HG02588 (cell line): ENCODE measurements around the gene CDC42BPB.

Experiments used
- ATAC-seq: cut with Tn5 transposase; IDR thresholded peaks from one replicate; pipeline ENCODE4 v1.9.1; 2021; ENCODE audit warnings: mild to moderate bottlenecking, moderate library complexity; ENCODE audit not compliant: unreplicated experiment

CDC42BPB gene

GRCh38 chr14:102999227-102999895 is 58.0 kb downstream of the CDC42BPB start:
- ATAC-seq, result no peak

- no peak for ATAC-seq
These were observed 59.0 kb downstream of the CDC42BPB start for GRCh38 chr14:102998393-102998792.

DNA sequence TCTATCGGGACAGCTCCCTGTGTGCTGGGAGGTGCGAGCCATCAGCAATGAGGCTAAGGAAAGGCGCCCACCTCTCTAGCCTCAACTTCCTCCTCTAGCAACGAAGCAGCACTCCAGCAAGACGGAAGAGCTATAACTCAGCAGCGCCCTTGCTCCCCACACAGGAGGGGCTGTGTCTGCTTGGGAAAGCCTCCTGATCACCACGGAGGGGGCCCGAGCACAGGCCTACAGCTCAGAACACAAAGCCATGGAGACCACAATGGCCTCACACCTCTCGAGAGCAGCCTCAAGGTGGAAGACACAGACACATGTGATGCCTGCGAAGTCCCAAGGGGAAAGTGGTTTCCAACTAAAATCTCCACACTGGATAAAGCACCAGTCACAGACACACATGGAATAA is 60.4 kb downstream of the CDC42BPB start:
- no peak for ATAC-seq

GRCh38 chr14:102994689-102995088 is 62.7 kb downstream of the CDC42BPB start:
- ATAC-seq, result no peak

- ATAC-seq, result no peak
These were observed 63.8 kb downstream of the CDC42BPB start for GRCh38 chr14:102993523-102993922.

DNA sequence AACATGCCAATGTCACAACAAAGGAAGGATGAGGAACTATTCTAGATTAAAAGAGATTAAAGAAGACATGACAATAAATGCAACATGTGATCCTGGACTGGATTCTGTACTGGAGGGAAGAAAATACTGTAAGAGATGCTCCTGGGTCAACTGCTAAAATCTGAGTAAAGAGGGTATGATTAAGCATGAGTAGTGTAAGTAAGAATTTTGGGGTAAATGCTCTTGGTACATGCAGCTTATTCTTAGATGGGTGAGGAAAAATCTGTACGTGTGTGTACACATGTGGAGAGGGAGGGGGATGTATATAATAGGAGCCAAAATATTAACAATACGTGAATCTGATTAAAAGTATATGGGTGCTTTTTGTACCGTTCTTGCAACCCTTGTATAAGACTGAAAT is 66.0 kb downstream of the CDC42BPB start:
- ATAC-seq, result no peak

GRCh38 chr14:102988054-102988453 is 69.3 kb downstream of the CDC42BPB start:
- no peak for ATAC-seq

DNA sequence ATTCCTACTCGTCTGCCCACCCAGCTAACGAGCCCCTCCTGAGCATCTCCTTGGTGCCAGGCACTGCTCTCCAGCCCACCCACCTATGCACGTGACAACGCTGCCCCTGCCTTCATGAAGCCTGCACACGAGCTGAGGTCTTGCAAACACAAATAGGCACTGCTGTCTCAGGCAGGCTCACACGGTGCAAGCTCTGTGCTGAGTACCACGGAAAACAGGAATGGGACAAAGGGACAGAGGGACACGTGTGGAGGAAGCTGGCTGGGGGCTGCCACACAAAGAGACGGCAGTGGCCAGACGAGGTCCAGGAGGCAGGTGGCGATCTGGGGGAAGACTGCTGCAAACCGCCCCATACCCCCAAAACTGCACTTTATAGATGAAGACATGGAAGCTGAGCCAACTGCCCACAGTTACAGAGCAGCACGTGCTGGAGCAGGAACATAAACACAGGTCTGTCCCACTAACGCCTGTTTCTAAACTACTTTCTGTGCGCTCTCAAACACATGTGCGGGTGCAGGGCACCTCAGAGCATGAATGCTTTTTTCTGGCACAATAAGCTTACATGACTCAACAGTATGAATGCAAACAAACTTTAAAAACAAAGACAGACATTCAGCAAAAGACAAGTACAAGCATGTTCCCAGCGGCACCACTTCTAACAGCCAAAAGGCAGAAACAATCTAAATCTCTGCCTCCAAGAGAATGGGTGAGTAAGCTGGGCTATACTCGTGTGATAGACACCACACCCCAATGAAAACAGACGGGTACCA is 70.4 kb downstream of the CDC42BPB start:
- no peak for ATAC-seq

DNA sequence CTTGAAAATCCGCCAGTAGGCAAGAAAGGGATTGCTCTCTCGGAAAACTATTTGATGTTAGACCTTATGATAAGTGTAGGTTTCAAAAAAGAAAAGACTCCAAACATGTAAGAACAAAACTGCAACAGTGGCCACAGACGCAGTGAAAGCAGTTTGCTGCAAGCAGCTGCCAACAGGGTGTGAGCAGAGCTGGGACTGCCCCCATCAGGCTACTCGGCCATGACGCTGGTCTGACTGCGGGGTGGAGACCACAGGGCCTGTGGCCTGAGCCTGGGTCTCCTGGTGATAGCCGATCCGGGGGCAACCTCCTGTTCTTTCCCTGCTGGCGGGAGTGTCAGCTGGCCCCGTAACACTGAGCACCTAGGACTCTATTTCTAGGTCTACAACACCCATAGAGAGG is 71.7 kb downstream of the CDC42BPB start:
- no peak for ATAC-seq

GRCh38 chr14:102984336-102985102 is 72.8 kb downstream of the CDC42BPB start:
- ATAC-seq, result no peak

GRCh38 chr14:102983496-102983895 is 73.9 kb downstream of the CDC42BPB start:
- no peak for ATAC-seq

- ATAC-seq, result no peak
These were observed 74.4 kb downstream of the CDC42BPB start for GRCh38 chr14:102982852-102983470.

DNA sequence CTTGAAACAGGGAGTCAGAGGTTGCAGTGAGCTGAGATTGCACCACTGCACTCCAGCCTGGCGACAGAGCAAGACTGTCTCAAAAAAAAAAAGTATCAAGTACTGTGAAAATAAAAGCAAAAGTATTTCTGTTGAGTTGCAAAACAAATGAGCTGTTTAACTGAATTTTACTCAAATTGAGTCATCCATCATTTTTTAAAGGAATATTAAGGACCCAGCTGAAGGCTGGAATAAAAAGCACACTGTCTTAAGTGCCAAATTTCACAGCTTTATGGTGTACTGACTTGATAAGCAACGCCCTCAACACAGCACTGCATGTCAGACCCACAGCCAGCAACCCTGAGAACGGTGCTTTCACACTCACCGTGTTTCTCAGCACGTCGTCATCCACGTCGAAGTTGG is 76.9 kb downstream of the CDC42BPB start:
- ATAC-seq, result no peak

GRCh38 chr14:102979406-102979805 is 77.9 kb downstream of the CDC42BPB start:
- no peak for ATAC-seq

DNA sequence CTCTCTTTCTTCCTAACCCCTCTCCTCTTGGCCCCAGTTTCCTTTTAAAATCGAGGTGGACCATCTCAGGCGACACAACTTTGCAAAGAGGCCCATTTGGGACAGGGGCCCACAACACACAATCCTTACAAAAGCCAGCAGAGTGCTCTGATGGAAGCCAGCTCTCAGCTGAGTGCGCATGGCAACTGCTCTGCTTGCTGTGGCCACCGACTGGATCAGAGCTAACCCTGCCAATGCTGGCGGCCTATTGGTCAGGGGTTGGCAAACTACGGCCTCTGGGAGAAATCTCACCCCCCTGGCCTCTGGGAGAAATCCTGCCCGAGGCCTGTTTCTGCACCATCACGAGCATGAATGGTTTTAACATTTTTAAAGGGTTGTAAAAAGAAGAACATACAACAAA is 79.9 kb downstream of the CDC42BPB start:
- ATAC-seq, result no peak

DNA sequence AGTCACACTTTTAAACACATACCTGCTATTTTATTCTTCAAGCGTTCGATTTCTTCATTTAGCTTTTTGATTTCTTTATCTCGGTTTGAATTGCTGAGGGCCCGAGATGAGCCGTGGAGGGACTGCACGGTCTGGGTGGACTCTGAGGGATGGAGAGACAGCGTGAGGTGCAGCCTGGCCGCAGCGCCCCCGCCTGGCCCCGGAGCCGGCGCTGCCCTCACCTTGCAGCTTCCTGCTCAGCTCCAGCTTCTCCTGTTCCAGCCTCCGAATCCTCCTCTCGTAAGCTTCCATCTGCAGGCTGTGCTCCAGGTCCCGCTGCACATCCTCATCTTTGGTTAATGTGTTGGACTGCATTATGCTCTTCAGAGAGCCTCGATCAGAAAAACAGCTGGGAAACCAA is 81.7 kb downstream of the CDC42BPB start:
- no peak for ATAC-seq

GRCh38 chr14:102973706-102974285 is 83.6 kb downstream of the CDC42BPB start:
- no peak for ATAC-seq

DNA sequence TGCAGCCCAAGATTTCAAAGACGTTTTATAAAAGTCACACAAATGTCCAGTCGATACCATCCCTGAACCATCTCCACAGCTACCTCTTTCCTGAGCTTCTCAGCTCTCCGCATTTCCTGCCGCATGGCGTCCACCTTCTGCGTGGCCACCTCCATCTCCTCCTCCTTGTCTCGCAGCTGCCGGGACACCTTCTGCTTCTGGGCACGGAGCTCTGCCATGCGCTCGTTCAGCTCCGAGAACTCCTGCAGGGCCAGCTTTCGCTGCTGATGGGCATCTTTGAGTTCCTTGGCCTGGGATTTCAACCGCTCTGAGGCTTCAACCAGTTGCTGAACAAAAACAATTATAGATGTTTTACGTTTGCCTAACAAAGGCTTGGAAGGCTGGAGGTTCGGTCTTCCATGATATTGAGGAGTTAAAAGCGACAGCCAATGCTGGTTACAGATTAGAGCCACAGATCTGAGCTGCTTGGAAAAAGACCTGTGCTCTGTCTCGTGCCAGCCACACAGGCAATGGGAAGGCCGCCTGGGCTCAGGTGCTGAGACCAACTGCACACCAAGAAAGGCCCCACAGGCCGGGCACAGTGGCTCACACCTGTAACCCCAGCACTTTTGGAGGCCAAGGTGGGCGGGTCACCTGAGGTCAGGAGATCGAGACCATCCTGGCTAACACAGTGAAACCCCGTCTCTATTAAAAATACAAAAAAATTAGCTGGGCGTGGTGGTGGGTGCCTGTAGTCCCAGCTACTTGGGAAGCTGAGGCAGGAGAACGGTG is 85.3 kb downstream of the CDC42BPB start:
- no peak for ATAC-seq

- ATAC-seq, result no peak
These were observed 86.0 kb downstream of the CDC42BPB start for GRCh38 chr14:102971314-102971713.

DNA sequence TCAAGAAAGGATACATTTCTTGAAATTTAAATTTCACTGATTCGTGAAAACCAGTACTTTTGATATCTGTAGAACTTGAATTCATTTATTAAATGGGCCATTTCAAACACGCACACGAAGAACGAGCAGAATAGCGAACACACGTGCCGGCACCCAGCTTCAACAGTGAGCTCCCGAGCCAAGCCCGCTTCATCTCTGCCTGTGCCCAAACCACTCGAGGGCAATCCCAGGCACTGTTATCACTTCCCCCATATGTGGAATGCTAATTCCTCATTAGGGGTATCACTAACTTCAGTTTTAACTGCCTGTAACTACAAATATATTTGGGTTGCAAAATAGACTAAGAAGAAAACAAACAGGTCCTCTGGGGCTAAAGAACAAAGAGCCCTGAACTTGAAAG is 86.9 kb downstream of the CDC42BPB start:
- ATAC-seq, result no peak
